HG03159 (cell line): ENCODE data around the gene TMPRSS11D.
A peak's percentile ranks its signal among the peaks of the same experiment; 100 is the strongest.

Experiments used
- ATAC-seq: cut with Tn5 transposase; IDR thresholded peaks from one replicate; pipeline ENCODE4 v1.9.1; 2021; ENCODE audit warnings: mild to moderate bottlenecking, moderate library complexity; ENCODE audit not compliant: unreplicated experiment

TMPRSS11D gene

GRCh38 chr4:67891645-67892044 is 7.8 kb upstream of the TMPRSS11D start:
- no peak for ATAC-seq

GRCh38 chr4:67886281-67886680 is 2.5 kb upstream of the TMPRSS11D start:
- no peak for ATAC-seq

GRCh38 chr4:67885762-67886161 is 2.0 kb upstream of the TMPRSS11D start:
- ATAC-seq: no peak

- ATAC-seq: no peak
Observed at GRCh38 chr4:67884701-67885100, 899 bp upstream of the TMPRSS11D start.

- no peak for ATAC-seq
Observed at GRCh38 chr4:67883458-67883857, 344 bp downstream of the TMPRSS11D start.

- ATAC-seq: no peak
Observed at GRCh38 chr4:67880866-67881610, 2.8 kb downstream of the TMPRSS11D start.

GRCh38 chr4:67879486-67879885 is 4.3 kb downstream of the TMPRSS11D start:
- no peak for ATAC-seq

GRCh38 chr4:67877086-67877485 is 6.7 kb downstream of the TMPRSS11D start:
- ATAC-seq: no peak

- ATAC-seq: no peak
Observed at GRCh38 chr4:67874986-67875385, 8.8 kb downstream of the TMPRSS11D start.

- ATAC-seq: no peak
Observed at GRCh38 chr4:67873116-67873515, 10.7 kb downstream of the TMPRSS11D start.

GRCh38 chr4:67871867-67872266 is 11.9 kb downstream of the TMPRSS11D start:
- peak; percentile 93 for ATAC-seq

- no peak for ATAC-seq
Observed at GRCh38 chr4:67869580-67870190, 14.1 kb downstream of the TMPRSS11D start.

- ATAC-seq: no peak
Observed at GRCh38 chr4:67861513-67861912, 22.3 kb downstream of the TMPRSS11D start.

- ATAC-seq: no peak
Observed at GRCh38 chr4:67853336-67853735, 30.5 kb downstream of the TMPRSS11D start.

- no peak for ATAC-seq
Observed at GRCh38 chr4:67820903-67821302, 62.9 kb downstream of the TMPRSS11D start.

- no peak for ATAC-seq
Observed at GRCh38 chr4:67810011-67810410, 73.8 kb downstream of the TMPRSS11D start.

GRCh38 chr4:67809502-67809901 is 74.3 kb downstream of the TMPRSS11D start:
- ATAC-seq: no peak

GRCh38 chr4:67796810-67797209 is 87.0 kb downstream of the TMPRSS11D start:
- no peak for ATAC-seq

- ATAC-seq: no peak
Observed at GRCh38 chr4:67790721-67791120, 93.1 kb downstream of the TMPRSS11D start.

- ATAC-seq: no peak
Observed at GRCh38 chr4:67787311-67787710, 96.5 kb downstream of the TMPRSS11D start.

- peak; percentile 67 for ATAC-seq
Observed at GRCh38 chr4:67785528-67785927, 98.3 kb downstream of the TMPRSS11D start.

GRCh38 chr4:67779631-67780030 is 104.2 kb downstream of the TMPRSS11D start:
- ATAC-seq: no peak

GRCh38 chr4:67776746-67777145 is 107.1 kb downstream of the TMPRSS11D start:
- ATAC-seq: no peak
